Fibroblast of lung (primary cell): ENCODE measurements around the gene PLEKHA6.

Source experiments
- EZH2 ChIP-seq: IDR thresholded peaks from 2 replicates; pipeline ENCODE4 v1.5.1; 2012; ENCODE audit warnings: low read length, control low read depth, mild to moderate bottlenecking; ENCODE audit errors: missing control alignments
- TF ChIP-seq, protein P1 (sequence below), 2 donors: IDR thresholded peaks in 1 of 2; conservative IDR thresholded peaks in 1 of 2; 1 replicate in 1 of 2; 2 replicates in 1 of 2; pipeline ENCODE4 v1.5.1; 2011 to 2012; ENCODE audit warnings: low read length in 2 of 2, control low read depth in 1 of 2, inconsistent platforms in 1 of 2, low read depth in 1 of 2, mild to moderate bottlenecking in 1 of 2

DNA sequence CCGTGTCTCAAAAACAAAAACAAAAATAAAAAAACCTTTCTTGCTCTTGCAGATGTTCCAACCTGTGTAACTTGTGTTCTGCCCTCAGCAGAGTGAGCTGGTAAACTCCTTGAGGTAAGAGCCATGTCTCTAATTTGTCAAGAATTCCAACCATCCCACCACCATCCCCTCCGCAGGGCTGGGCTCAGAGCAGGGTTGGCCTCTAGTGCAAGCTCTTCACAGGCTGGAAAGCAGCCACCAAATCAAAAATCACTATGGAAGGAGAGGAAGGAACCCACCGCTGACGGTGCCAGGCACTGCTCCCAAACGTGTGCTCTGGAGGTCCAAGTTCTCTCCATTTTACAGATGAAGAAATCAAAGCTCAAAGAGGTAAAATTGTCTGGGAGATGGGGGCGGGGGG, 9.4 kb downstream of the PLEKHA6 start:
- TF ChIP-seq, protein P1, sequence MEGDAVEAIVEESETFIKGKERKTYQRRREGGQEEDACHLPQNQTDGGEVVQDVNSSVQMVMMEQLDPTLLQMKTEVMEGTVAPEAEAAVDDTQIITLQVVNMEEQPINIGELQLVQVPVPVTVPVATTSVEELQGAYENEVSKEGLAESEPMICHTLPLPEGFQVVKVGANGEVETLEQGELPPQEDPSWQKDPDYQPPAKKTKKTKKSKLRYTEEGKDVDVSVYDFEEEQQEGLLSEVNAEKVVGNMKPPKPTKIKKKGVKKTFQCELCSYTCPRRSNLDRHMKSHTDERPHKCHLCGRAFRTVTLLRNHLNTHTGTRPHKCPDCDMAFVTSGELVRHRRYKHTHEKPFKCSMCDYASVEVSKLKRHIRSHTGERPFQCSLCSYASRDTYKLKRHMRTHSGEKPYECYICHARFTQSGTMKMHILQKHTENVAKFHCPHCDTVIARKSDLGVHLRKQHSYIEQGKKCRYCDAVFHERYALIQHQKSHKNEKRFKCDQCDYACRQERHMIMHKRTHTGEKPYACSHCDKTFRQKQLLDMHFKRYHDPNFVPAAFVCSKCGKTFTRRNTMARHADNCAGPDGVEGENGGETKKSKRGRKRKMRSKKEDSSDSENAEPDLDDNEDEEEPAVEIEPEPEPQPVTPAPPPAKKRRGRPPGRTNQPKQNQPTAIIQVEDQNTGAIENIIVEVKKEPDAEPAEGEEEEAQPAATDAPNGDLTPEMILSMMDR (conservative IDR thresholded peaks at IDR 0.05 in 1 of 2, IDR thresholded peaks at IDR 0.05 in 1 of 2; ENCODE audit: low read depth in 1 of 2, low read length in 2 of 2), result no peak
- TF ChIP-seq EZH2, result no peak
